ENCODE results near the gene INAFM2. TPM values are rescaled to one million over a fixed set of nuclear protein-coding genes. Genes with fewer than 3 reads are reported as not detected.
A peak's percentile ranks its signal among the peaks of the same experiment; 100 is the strongest.

The INAFM2 gene
- total RNA-seq, 3 donors from 2014 or later: 11.4 to 13.3 (median 13.3) TPM

DNA sequence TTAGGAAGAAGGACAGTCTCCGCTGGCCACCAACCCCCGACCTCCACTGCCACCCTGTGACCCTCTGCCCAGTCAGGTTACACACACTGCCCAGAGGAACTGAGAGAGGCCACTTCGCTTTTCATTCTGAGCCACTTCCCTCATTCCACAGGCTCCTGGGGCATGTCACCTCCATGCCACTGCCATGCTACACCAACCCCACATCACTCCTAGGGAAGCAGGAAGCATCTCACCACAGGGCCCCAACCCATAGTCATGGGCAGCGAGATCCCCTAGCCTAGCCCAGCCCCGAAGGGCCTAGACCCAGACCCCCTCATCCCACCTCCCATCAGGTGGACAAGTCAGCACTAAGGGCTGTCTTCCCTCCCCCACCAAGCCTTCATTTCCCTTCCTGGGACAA, 17.1 kb upstream of the INAFM2 start:
- H3K36me3 Mint-ChIP-seq (ENCODE audit: insufficient read depth): peaks cover 11% of the 10 kb centered on the region
- H3K27me3 Mint-ChIP-seq (ENCODE audit: low read depth): no peaks in the 10 kb centered on the region
- H3K4me1 Mint-ChIP-seq (ENCODE audit: low read depth): peaks cover 45% of the 10 kb centered on the region
- no peak for DNase-seq
- peak overlapping the region; percentile 95 for H3K4me3 Mint-ChIP-seq
- no peaks in the 10 kb centered on the region for H3K9me3 Mint-ChIP-seq
- ATAC-seq: no peak

- ATAC-seq (peak; percentile 8 to 12), DNase-seq (no peak)
- H3K4me3 Mint-ChIP-seq: peak overlapping the region; percentile 95
- no peaks in the 10 kb centered on the region for H3K9me3 Mint-ChIP-seq
- peaks cover 45% of the 10 kb centered on the region for H3K4me1 Mint-ChIP-seq (ENCODE audit: low read depth)
- peaks cover 6% of the 10 kb centered on the region for H3K36me3 Mint-ChIP-seq (ENCODE audit: insufficient read depth)
- no peaks in the 10 kb centered on the region for H3K27me3 Mint-ChIP-seq (ENCODE audit: low read depth)
These were observed 16.6 kb upstream of the INAFM2 start for GRCh38 chr15:40306908-40307307.

DNA sequence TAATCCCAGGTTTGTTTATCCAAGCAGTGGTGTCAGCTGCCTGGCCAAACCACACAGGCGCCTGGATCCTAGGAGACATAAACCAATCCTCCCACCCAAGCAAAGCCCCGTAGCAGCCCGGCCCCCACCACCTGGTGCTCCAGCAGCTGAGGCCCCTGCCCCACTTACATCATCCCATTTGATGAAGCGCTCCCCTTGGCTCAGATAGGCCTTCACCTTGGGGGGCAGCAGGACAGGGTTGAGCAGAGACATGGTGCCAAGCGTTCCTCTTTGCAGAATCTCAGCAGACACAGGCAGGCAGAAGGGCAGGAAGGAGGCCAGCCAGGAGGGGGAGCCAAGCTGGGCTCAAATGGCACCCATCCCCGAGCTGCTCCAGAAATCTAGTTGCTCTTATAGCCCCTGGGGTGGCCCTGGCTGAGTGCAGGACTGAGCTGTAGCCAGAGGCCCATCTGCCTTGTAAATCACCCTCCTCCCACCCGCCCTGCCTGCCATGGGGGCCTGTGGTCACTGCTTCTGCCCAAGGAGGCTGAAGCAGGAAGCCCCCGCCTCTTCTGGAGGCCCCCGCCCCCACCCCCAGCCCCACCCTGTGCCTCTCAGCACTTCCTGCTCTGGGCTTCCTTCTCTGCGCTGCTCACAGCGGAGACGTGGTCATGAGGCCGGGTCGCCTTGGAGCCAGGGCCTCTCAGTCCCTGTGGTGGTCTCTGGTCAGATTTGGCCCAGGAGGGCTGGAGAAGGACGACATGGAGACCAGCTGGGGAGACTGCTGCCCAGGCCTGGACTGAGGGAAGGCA, 15.9 kb upstream of the INAFM2 start, which contains the start of gene PLCB2:
TSS of gene PLCB2 (minus strand) at position 515 of the 791 bp plus-strand sequence. CDS start at position 252, 263 bp downstream.
- H3K4me3 Mint-ChIP-seq: peak within 1 kb of the TSS; percentile 95
- DNase-seq (peak; percentile 53), ATAC-seq (peak; percentile 80 to 83)
- H3K36me3 Mint-ChIP-seq (ENCODE audit: insufficient read depth): peaks cover 6% of the 10 kb centered on the region
- H3K9me3 Mint-ChIP-seq: no peaks in the 10 kb centered on the region
- peaks cover 46% of the 10 kb centered on the region for H3K4me1 Mint-ChIP-seq (ENCODE audit: low read depth)
- no peaks in the 10 kb centered on the region for H3K27me3 Mint-ChIP-seq (ENCODE audit: low read depth)

DNA sequence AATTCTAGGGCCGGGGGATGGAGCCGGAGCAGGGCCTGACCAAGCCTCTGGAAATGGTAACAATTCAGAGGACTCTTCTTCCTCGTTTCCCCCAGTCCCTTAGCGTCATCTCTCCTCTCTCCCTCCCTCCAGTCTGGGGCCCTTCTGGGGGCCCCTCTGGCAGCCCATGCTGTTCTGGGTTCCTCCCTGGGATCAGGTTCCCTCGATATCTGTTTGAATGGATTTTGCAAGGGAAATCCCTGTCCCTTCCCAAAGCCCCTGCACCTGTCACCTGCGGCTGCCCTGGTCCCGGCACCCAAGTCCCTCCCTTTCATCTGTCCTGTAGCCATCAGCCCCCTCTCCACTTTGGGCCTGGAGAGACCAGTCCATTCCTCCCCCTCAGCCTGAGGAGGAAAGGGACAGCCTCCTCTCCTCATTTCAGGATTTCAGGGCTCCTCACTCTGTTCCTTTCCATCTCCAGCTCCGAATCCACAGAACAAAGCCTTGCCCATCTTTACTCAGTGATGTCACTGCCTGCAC, 14.1 kb upstream of the INAFM2 start:
- Mint-ChIP-seq H3K4me1 (ENCODE audit: low read depth) (peaks cover 51% of the 10 kb centered on the region), H3K36me3 (ENCODE audit: insufficient read depth) (peaks cover under 1% of the 10 kb centered on the region), H3K4me3 (peak overlapping the region; percentile 95), H3K9me3 (no peaks in the 10 kb centered on the region), H3K27me3 (ENCODE audit: low read depth) (no peaks in the 10 kb centered on the region)
- DNase-seq (no peak), ATAC-seq (no peak)

DNA sequence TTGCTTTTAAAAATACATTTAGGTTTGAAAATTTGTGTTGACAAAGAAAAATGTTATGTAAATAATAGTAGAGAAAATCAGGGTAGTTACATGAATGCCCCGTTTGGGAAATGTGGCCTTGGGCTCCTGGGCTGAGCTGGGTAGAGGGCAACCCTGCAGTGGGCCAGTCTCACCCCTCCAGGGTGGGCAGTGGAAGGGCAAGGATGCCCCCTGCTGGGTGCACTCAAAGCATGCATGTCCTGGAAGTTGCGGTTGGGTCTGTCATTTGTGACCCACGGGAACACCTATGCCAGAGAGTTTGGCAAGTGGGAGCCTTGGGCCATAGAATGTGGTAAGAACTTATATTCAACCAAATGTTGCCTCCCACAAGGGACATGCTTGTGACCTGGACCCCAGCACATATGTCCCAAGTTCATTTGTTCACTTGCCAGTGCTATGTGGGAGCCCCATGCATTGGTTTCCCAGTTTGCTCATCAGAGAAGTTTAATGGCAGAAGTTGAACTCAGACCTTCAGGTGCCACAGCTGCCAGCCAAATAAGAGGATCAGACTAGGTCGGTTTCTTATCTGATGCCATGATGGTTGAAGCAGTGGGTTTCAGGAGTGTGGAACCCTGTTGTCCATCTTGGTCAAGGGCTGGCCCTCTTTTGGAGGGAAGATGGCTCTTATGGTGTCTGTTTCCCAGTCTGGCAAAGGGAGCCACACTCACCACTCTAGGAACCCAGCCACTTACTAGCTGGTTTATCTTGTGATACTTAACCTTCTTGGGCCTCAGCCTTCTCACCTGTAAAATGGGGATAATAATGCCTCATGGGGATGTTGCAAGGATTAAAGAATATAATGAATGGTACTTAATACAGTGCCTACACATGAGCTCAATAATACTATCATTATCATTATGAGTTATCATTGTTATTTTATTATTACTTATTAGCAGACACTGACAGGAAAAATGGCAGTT, 13.2 kb upstream of the INAFM2 start:
- H3K36me3 Mint-ChIP-seq (ENCODE audit: insufficient read depth): no peaks in the 10 kb centered on the region
- peak overlapping the region; percentile 95 for H3K4me3 Mint-ChIP-seq
- no peaks in the 10 kb centered on the region for H3K27me3 Mint-ChIP-seq (ENCODE audit: low read depth)
- peaks cover 48% of the 10 kb centered on the region for H3K4me1 Mint-ChIP-seq (ENCODE audit: low read depth)
- no peaks in the 10 kb centered on the region for H3K9me3 Mint-ChIP-seq
- DNase-seq (peak; percentile 48), ATAC-seq (no peak)

DNA sequence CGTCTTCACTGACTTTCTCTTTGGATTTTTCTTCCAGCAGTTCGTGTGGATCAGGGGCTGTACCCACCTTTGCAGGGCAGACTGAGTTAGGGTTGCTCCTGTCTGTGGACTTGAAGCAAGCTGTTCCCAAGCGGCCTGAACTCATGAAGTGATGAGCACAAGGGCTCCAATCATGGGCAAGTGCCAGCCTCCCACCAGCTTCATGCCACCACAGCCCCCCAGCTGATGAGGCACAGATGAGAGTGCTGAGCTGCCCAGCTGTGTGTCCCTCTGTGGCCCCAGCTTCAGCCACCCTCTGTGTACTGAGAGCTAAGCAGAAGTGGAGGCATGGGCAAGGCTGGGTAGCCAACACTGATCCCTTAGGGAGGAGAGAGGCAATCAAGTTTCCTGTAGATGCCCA, 12.5 kb upstream of the INAFM2 start:
- no peaks in the 10 kb centered on the region for H3K36me3 Mint-ChIP-seq (ENCODE audit: insufficient read depth)
- H3K4me1 Mint-ChIP-seq (ENCODE audit: low read depth): peaks cover 44% of the 10 kb centered on the region
- no peaks in the 10 kb centered on the region for H3K27me3 Mint-ChIP-seq (ENCODE audit: low read depth)
- no peak for ATAC-seq
- DNase-seq: no peak
- H3K4me3 Mint-ChIP-seq: no peak overlapping the region
- no peaks in the 10 kb centered on the region for H3K9me3 Mint-ChIP-seq

DNA sequence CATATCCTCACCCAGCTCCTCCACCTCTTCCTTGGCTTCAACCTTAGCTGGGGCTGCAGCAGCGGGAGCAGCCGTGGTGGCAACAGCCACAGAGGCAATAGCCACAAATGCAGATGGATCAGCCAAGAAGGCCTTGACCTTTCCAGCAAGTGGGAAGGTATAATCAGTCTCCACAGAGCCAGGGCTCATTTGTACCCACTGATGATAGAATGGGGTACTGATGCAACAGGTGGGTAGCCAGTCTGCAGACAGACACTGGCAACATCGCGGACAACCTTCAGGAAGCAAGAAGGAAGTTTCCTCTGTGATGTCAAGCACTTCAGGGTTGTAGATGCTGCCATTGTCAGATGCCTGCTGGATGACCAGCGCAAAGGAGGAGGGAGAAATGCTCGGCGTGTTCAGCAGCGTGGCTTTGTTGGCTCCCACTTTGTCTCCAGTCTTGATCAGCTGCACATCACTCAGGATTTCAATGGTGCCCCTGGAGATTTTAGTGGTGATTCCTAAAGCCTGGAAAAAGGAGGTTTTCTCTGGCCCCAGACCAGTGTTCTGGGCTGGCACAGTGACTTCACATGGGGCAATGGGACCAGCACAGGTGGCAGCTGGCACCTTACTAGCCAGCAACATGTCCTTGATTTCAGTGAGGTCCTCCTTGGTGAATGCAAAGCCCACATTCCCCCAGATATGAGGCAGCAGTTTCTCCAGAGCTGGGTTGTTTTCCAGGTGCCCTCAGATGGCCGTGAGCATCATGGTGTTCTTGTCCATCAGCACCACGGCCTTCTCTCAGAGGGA, 10.9 kb upstream of the INAFM2 start:
- H3K4me1 Mint-ChIP-seq (ENCODE audit: low read depth): peaks cover 34% of the 10 kb centered on the region
- no peak overlapping the region for H3K4me3 Mint-ChIP-seq
- H3K36me3 Mint-ChIP-seq (ENCODE audit: insufficient read depth): no peaks in the 10 kb centered on the region
- no peaks in the 10 kb centered on the region for H3K9me3 Mint-ChIP-seq
- peaks cover 3% of the 10 kb centered on the region for H3K27me3 Mint-ChIP-seq (ENCODE audit: low read depth)
- no peak for DNase-seq
- ATAC-seq: no peak

GRCh38 chr15:40313531-40314398, 9.7 kb upstream of the INAFM2 start:
- ATAC-seq: peak; percentile 38 to 44
- H3K4me1 Mint-ChIP-seq (ENCODE audit: low read depth): peaks cover 28% of the 10 kb centered on the region
- no peaks in the 10 kb centered on the region for H3K36me3 Mint-ChIP-seq (ENCODE audit: insufficient read depth)
- DNase-seq: peak; percentile 28
- H3K9me3 Mint-ChIP-seq: no peaks in the 10 kb centered on the region
- H3K4me3 Mint-ChIP-seq: no peak overlapping the region
- peaks cover 3% of the 10 kb centered on the region for H3K27me3 Mint-ChIP-seq (ENCODE audit: low read depth)

DNA sequence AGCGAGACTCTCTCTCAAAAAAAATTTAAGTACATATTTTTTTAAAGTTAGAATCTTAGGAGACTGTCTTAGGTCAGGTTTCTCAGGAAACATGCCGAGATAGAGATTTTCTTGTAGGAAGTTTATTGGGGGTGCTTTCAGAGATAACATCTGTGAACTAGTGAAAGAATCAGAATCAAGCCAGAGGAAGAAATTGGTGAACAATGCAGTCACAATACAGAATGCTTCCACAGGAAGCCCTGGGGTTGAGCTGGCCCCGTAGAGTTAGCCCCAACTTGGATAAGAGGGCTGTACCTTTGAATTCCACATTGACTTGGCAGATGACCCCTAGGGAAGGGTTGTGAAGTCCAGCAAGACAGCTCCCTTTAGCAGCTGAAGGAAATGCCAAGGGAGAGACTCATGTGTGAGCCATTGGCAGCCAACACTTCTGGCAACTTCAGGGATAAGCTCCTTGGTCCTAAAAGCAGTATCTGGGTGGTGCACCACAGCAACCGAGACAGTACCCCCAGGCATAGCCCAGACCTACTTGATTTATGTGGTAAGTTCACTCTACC, 8.7 kb upstream of the INAFM2 start:
- no peak for DNase-seq
- ATAC-seq: no peak
- H3K9me3 Mint-ChIP-seq: no peaks in the 10 kb centered on the region
- H3K4me3 Mint-ChIP-seq: no peak overlapping the region
- peaks cover 17% of the 10 kb centered on the region for H3K4me1 Mint-ChIP-seq (ENCODE audit: low read depth)
- peaks cover 3% of the 10 kb centered on the region for H3K27me3 Mint-ChIP-seq (ENCODE audit: low read depth)
- no peaks in the 10 kb centered on the region for H3K36me3 Mint-ChIP-seq (ENCODE audit: insufficient read depth)

GRCh38 chr15:40316931-40317330, 6.6 kb upstream of the INAFM2 start:
- H3K27me3 Mint-ChIP-seq (ENCODE audit: low read depth): peaks cover 3% of the 10 kb centered on the region
- no peaks in the 10 kb centered on the region for H3K36me3 Mint-ChIP-seq (ENCODE audit: insufficient read depth)
- DNase-seq: no peak
- H3K9me3 Mint-ChIP-seq: no peaks in the 10 kb centered on the region
- H3K4me1 Mint-ChIP-seq (ENCODE audit: low read depth): peaks cover 20% of the 10 kb centered on the region
- H3K4me3 Mint-ChIP-seq: no peak overlapping the region
- no peak for ATAC-seq

- Mint-ChIP-seq H3K4me1 (ENCODE audit: low read depth) (peaks cover 21% of the 10 kb centered on the region), H3K36me3 (ENCODE audit: insufficient read depth) (no peaks in the 10 kb centered on the region), H3K9me3 (no peaks in the 10 kb centered on the region), H3K4me3 (no peak overlapping the region), H3K27me3 (ENCODE audit: low read depth) (peaks cover 3% of the 10 kb centered on the region)
- ATAC-seq: no peak
- DNase-seq: no peak
These were observed 5.9 kb upstream of the INAFM2 start for GRCh38 chr15:40317580-40317979.

DNA sequence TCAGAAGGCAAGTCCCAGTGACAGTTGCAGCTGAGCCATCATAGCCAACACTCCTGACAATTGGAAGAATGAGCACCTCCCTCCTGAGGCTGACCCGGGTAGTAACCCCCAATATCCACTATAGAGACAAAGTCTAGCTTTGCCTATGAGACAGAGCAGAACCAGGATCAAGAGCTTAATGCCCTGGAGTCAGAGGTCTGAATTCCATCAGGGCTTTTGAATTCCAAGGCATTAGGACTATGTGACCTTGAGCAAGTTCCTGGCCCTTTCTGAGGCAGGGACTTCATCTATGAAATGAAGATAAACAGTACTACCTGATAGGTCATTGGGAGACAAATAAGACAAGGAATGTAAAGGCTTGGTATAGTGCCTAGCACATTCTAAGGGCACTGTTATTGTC, 3.1 kb upstream of the INAFM2 start:
- DNase-seq (no peak), ATAC-seq (no peak)
- Mint-ChIP-seq H3K4me1 (ENCODE audit: low read depth) (peaks cover 19% of the 10 kb centered on the region), H3K4me3 (no peak overlapping the region), H3K27me3 (ENCODE audit: low read depth) (peaks cover 3% of the 10 kb centered on the region), H3K9me3 (no peaks in the 10 kb centered on the region), H3K36me3 (ENCODE audit: insufficient read depth) (no peaks in the 10 kb centered on the region)

DNA sequence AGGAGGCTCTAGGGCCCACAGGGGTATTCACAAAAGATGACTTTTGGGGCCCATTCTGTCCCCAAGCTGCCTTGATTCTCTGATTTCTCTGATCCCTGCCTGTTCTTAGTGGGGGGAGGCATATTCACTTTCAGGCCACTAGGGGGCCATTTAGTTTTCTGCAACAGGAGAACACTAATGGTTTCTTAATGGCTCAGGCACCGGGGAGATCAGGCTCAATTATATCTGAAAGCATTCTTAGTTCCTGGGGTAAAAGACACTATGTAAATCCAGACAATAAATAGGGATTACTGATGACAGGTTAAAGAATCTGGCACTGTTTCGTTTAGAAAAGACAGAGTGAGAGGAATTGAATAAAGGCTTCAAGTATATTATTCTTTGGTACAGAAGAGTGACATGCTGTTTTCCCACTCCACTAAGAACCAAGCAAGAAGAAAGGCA, 2.5 kb upstream of the INAFM2 start:
- Mint-ChIP-seq H3K36me3 (ENCODE audit: insufficient read depth) (no peaks in the 10 kb centered on the region), H3K27me3 (ENCODE audit: low read depth) (peaks cover 3% of the 10 kb centered on the region), H3K4me1 (ENCODE audit: low read depth) (peaks cover 25% of the 10 kb centered on the region), H3K4me3 (peak overlapping the region; percentile 3), H3K9me3 (no peaks in the 10 kb centered on the region)
- DNase-seq (peak; percentile 48), ATAC-seq (no peak)

All from activated T-cell treated with anti-CD3 and anti-CD28 coated beads, Interleukin-2, amount 50 U/mL, for 4 hours (primary cell).